Hepatic stellate cell (primary cell): Measurements from ENCODE around the gene EIF4E2.
A peak's percentile ranks its signal among the peaks of the same experiment; 100 is the strongest.
"Not testable (repeated sequence)": the region's sequence is repeated elsewhere in the genome, so short reads cannot be mapped to it uniquely, and the experiment has no call there.

Experiments used
- DNase-seq: peaks from one replicate; pipeline ENCODE4 v3.0.0; 2011; ENCODE audit warnings: low spot score

The EIF4E2 gene

GRCh38 chr2:232568161-232568560 lies 17.7 kb downstream of the EIF4E2 start:
- DNase-seq = peak; percentile 70

GRCh38 chr2:232569541-232569940 lies 19.1 kb downstream of the EIF4E2 start:
- DNase-seq = no peak

GRCh38 chr2:232570481-232570880 lies 20.0 kb downstream of the EIF4E2 start:
- not testable (repeated sequence) for DNase-seq

GRCh38 chr2:232571026-232571474 lies 20.6 kb downstream of the EIF4E2 start:
- DNase-seq = no peak

GRCh38 chr2:232573042-232573441 lies 22.6 kb downstream of the EIF4E2 start:
- DNase-seq = no peak

GRCh38 chr2:232573771-232574435 lies 23.4 kb downstream of the EIF4E2 start:
- DNase-seq = no peak

GRCh38 chr2:232574674-232575403 lies 24.4 kb downstream of the EIF4E2 start:
- no peak for DNase-seq

- DNase-seq = no peak
Observed at GRCh38 chr2:232575404-232575746, 24.9 kb downstream of the EIF4E2 start.

- DNase-seq = no peak
Observed at GRCh38 chr2:232576995-232577394, 26.5 kb downstream of the EIF4E2 start.

- no peak for DNase-seq
Observed at GRCh38 chr2:232577841-232578240, 27.4 kb downstream of the EIF4E2 start.

- no peak for DNase-seq
Observed at GRCh38 chr2:232578626-232579025, 28.1 kb downstream of the EIF4E2 start.

- no peak for DNase-seq
Observed at GRCh38 chr2:232580648-232580981, 30.1 kb downstream of the EIF4E2 start.

- DNase-seq = no peak
Observed at GRCh38 chr2:232581725-232582124, 31.2 kb downstream of the EIF4E2 start.

- DNase-seq = no peak
Observed at GRCh38 chr2:232584238-232584637, 33.7 kb downstream of the EIF4E2 start.

GRCh38 chr2:232586943-232587505 lies 36.5 kb downstream of the EIF4E2 start:
- DNase-seq = no peak

GRCh38 chr2:232587512-232587911 lies 37.0 kb downstream of the EIF4E2 start:
- no peak for DNase-seq

GRCh38 chr2:232588031-232588430 lies 37.5 kb downstream of the EIF4E2 start:
- no peak for DNase-seq

- DNase-seq = no peak
Observed at GRCh38 chr2:232588680-232589585, 38.4 kb downstream of the EIF4E2 start.

GRCh38 chr2:232592772-232593395 lies 42.4 kb downstream of the EIF4E2 start:
- peak; percentile 50 for DNase-seq

GRCh38 chr2:232593982-232594381 lies 43.5 kb downstream of the EIF4E2 start:
- no peak for DNase-seq

GRCh38 chr2:232597362-232598079 lies 47.0 kb downstream of the EIF4E2 start:
- no peak for DNase-seq
